Measurements from ENCODE around the gene AP4B1. TPM values are rescaled to one million over a fixed set of nuclear protein-coding genes. Genes with fewer than 3 reads are reported as not detected.
A peak's percentile ranks its signal among the peaks of the same experiment; 100 is the strongest.

The AP4B1 gene
- total and polyA plus RNA-seq, 9 of the 15 experiments (the other 6 are each of a cell fraction or from before 2014, with no cell fraction given), result 15.8 to 36.5 (median 24.6) TPM

DNA sequence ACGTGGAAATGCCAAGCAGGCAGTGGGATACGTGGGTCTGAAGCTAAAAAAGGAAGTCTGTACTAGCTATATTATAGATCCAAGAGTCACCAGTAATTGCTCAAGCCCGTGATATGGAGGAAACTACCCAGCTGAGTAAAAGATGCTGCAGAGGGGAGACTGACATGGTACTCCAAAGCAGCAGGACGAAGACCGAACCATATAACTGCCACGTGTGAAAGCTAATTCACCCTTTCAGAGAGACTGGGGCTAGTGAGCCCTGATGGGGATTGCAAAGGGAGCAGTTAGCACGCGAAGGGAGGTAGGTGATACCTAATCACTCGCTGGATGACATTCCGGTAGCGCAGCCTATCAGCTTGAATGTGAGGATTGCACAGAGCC lies 316 bp downstream of the AP4B1 start:
- DNase-seq (ENCODE audit: extremely low read depth in 1 of 4, low spot score in 3 of 4) (peak in 2 of 4 experiments; percentile 64 to 69), FAIRE-seq (no peak), ATAC-seq (peak; percentile 54)
- Histone ChIP-seq H3K27ac (ENCODE audit: extremely low read depth, low read depth, low read length) (peak overlapping the region; percentile 93), H2AFZ (ENCODE audit: low read depth, low read length) (peak overlapping the region; percentile 99), H3K4me3 (peak overlapping the region; percentile 65), H3K36me3 (ENCODE audit: control insufficient read depth, insufficient read depth, low read length) (peaks cover 56% of the 10 kb centered on the region), H3K79me2 (ENCODE audit: control insufficient read depth, insufficient read depth, low read length) (peaks cover 48% of the 10 kb centered on the region), H4K20me1 (replicated peaks; ENCODE audit: control insufficient read depth, insufficient read depth, low read length) (no peaks in the 10 kb centered on the region), H3K4me1 (replicated peaks in 1 of 2; ENCODE audit: control insufficient read depth in 2 of 2, insufficient read depth in 2 of 2, low read length in 2 of 2) (peaks cover 10 to 19% of the 10 kb centered on the region in 2 experiments; a peak in 4 of 5 replicates), H3K4me2 (ENCODE audit: insufficient read depth, low read length) (peak overlapping the region; percentile 100), H3K9ac (ENCODE audit: insufficient read depth in 1 of 2, low read depth in 2 of 2, low read length in 2 of 2) (peak overlapping the region; percentile 90 to 91), H3K27me3 (ENCODE audit: control insufficient read depth in 2 of 2, insufficient read depth in 2 of 2, low read length in 2 of 2) (no peaks in the 10 kb centered on the region), H3K9me3 (replicated peaks; ENCODE audit: control insufficient read depth, insufficient read depth, low read depth, low read length) (no peaks in the 10 kb centered on the region), H3K9me1 (ENCODE audit: control insufficient read depth, insufficient read depth, low read length) (no peaks in the 10 kb centered on the region)
- TSS peak; percentile 71 for BruUV-seq (replicated peaks)
- in situ Hi-C loops (cut with MboI), result no loop called here
- WGBS (ENCODE audit: insufficient coverage, low coverage, missing lambda C conversion rate), result 0% methylated on average over 11 of the region's 11 CpGs
- intact Hi-C loops (cut with micrococcal nuclease), result no loop called here
- ChIA-PET POLR2A (interaction anchor here (0.7 to 3.8 kb wide), 11 partner anchors 8 to 93 kb away, joined by 3 to 64 read pairs (median 7); partner anchors contain the start of genes HIPK1 and RSBN1), CTCF (ENCODE audit: low intra/inter-chr PET ratio) (interaction anchor here (0.6 to 3.7 kb wide), 6 partner anchors 43 to 764 kb away, joined by 3 to 23 read pairs (median 3); no protein-coding TSS in a partner anchor)
- TF ChIP-seq HIVEP1 (CRISPR knock-in tag; IDR thresholded peaks at IDR 0.05) (no peak), ZEB2 (IDR thresholded peaks at IDR 0.05) (no peak), SIN3A (IDR thresholded peaks at IDR 0.05; ENCODE audit: borderline replicate concordance in 2 of 2, control insufficient read depth in 1 of 2, low read depth in 2 of 2, low read length in 2 of 2) (peak in 1 of 2 experiments; percentile 71; a peak in 1 of 4 replicates), ZNF75A (CRISPR knock-in tag; IDR thresholded peaks at IDR 0.05) (0 out of 2 replicates have a peak, but pooled peaks have one; percentile 17), TGIF2 (CRISPR knock-in tag; IDR thresholded peaks at IDR 0.05) (no peak), JUNB (CRISPR knock-in tag; conservative IDR thresholded peaks at IDR 0.05) (peak; percentile 32), SPI1 (IDR thresholded peaks at IDR 0.05; ENCODE audit: borderline replicate concordance, low read depth, low read length) (peak; percentile 27; the same call in 1 of the 2 replicates), MAX (CRISPR knock-in tag; IDR thresholded peaks at IDR 0.05) (peak; percentile 72; the same call in 1 of the 2 replicates), GTF2E2 (tag; IDR thresholded peaks at IDR 0.05) (no peak), AFF1 (IDR thresholded peaks at IDR 0.05; ENCODE audit: low read depth in 1 of 2, partially characterized antibody in 2 of 2) (peak in 1 of 2 experiments; percentile 34)
- TF ChIP-seq, protein P1, sequence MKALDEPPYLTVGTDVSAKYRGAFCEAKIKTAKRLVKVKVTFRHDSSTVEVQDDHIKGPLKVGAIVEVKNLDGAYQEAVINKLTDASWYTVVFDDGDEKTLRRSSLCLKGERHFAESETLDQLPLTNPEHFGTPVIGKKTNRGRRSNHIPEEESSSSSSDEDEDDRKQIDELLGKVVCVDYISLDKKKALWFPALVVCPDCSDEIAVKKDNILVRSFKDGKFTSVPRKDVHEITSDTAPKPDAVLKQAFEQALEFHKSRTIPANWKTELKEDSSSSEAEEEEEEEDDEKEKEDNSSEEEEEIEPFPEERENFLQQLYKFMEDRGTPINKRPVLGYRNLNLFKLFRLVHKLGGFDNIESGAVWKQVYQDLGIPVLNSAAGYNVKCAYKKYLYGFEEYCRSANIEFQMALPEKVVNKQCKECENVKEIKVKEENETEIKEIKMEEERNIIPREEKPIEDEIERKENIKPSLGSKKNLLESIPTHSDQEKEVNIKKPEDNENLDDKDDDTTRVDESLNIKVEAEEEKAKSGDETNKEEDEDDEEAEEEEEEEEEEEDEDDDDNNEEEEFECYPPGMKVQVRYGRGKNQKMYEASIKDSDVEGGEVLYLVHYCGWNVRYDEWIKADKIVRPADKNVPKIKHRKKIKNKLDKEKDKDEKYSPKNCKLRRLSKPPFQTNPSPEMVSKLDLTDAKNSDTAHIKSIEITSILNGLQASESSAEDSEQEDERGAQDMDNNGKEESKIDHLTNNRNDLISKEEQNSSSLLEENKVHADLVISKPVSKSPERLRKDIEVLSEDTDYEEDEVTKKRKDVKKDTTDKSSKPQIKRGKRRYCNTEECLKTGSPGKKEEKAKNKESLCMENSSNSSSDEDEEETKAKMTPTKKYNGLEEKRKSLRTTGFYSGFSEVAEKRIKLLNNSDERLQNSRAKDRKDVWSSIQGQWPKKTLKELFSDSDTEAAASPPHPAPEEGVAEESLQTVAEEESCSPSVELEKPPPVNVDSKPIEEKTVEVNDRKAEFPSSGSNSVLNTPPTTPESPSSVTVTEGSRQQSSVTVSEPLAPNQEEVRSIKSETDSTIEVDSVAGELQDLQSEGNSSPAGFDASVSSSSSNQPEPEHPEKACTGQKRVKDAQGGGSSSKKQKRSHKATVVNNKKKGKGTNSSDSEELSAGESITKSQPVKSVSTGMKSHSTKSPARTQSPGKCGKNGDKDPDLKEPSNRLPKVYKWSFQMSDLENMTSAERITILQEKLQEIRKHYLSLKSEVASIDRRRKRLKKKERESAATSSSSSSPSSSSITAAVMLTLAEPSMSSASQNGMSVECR (CRISPR knock-in tag; IDR thresholded peaks at IDR 0.05), result peak; percentile 57; the same call in 1 of the 2 replicates
- TF ChIP-seq, protein P2, sequence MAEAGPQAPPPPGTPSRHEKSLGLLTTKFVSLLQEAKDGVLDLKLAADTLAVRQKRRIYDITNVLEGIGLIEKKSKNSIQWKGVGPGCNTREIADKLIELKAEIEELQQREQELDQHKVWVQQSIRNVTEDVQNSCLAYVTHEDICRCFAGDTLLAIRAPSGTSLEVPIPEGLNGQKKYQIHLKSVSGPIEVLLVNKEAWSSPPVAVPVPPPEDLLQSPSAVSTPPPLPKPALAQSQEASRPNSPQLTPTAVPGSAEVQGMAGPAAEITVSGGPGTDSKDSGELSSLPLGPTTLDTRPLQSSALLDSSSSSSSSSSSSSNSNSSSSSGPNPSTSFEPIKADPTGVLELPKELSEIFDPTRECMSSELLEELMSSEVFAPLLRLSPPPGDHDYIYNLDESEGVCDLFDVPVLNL (CRISPR knock-in tag; IDR thresholded peaks at IDR 0.05; ENCODE audit: low read depth), result peak; percentile 19; the same call in 1 of the 2 replicates

Measured in K562 (cell line).